K562 treated with DMSO at 1 percent for 48 hours (cell line): ENCODE measurements around the gene SDE2. TPM values are rescaled to one million over a fixed set of nuclear protein-coding genes. Genes with fewer than 3 reads are reported as not detected.

Experiments
- total RNA-seq: library from RNA; unstranded; fragments of 300-600 nt; gene quantifications from 2 replicates; pipeline ENCODE4 v1.2.3, GENCODE V29; 2022; ENCODE audit warnings: low replicate concordance; ENCODE audit errors: extremely low read depth

The SDE2 gene
- total RNA-seq: not detected in 2 replicates

DNA sequence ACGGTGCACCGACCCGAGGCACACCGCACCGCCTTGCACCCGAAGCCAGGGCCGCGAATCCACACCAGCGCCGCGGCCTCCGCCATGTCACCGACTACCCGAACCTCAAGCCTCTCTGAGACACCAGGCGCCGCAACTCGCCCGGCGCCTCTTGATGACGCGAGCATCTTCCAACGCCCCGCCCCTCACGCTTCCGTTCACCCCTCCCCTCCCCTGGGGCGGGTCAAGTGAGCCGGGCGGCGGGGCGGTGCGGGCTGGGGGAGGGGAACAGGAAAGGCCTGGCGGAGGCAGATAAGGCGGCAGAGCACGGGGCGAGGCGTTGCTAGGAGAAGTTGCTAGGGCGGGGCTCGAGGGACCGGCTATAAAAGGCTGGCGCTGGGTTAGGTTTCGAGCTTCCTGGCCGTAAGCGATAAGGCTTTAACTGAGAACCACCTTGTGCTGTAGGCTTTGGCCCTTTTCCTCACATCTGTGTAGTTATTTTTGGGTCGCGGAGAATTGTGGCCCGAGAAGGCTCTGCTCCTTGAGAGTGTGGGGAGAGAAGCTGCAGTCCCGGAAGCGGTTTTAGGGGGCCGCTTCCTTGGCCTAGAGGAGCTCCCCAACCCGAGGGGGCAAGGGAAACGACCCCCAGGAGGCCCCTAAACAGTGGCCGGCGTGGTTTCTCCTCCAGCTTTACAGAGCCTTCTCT lies at the start of gene SDE2:
Gene SDE2 (minus strand): TSS at position 117 of the 685 bp plus-strand sequence. CDS start 31 bp downstream, at position 86.

DNA sequence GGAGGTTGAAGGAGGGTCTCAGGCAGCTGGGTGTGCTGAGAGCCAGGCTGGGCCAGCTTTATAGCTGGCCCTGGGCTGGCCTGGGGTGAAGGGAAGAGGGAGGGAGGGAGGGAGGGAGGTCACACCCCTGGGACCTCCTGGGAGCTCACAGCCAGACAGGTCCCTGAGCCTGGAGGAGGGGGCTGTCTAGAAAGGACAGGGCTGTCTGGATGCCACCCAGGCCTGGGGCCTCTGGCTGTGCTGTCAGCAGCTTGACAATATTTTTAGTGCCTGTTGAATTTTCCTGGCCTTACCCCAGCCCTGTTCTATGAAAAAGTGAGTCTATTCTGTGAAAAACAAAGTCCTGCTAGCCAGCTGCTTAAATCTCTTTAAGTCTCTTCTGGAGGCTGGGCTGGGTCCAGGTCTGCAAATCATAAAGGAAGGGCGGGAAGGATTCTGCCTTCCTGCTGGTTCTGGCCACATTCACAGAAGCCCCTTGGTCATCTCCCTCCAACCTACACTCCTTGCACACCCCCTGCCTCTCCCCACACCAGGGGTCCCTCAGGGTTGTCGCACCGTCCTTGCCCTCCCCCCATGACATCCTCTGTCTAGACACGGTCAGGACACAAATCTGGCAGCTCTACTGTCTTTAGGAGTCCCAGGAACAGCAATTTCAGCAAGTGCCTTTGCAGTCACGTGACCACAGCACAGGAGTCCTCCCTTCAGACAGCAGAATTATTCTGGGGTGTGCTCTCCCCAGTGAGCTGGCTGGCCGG lies 57.8 kb downstream of the SDE2 start, which contains the start of gene LEFTY2:
Gene LEFTY2 (minus strand): TSS at position 34 of the 755 bp plus-strand sequence. CDS start 80 bp downstream, outside the sequence.

Other genes with a start within 250 kb of the SDE2 start
- not detected in 2 replicates for gene SRP9, start 221.5 kb downstream of the SDE2 start, total RNA-seq
- gene EPHX1, start 189.2 kb downstream of the SDE2 start, total RNA-seq: not detected in 2 replicates
- gene TMEM63A, start 117.0 kb downstream of the SDE2 start, total RNA-seq: not detected in 2 replicates
- gene LEFTY1, start 110.2 kb downstream of the SDE2 start, total RNA-seq: not detected in 2 replicates
- 279 TPM in 1 of 2 replicates, not detected in the other for gene PYCR2, start 75.1 kb downstream of the SDE2 start, total RNA-seq
- not detected in 2 replicates for gene LEFTY2, start 58.1 kb downstream of the SDE2 start, total RNA-seq
- gene H3-3A, start 63.4 kb upstream of the SDE2 start, total RNA-seq: 508 TPM in 1 of 2 replicates, not detected in the other
- gene ACBD3, start 187.4 kb upstream of the SDE2 start, total RNA-seq: not detected in 2 replicates
- not detected in 2 replicates for gene MIXL1, start 224.3 kb upstream of the SDE2 start, total RNA-seq